ENCODE results near the gene CUEDC2.

The CUEDC2 gene

DNA sequence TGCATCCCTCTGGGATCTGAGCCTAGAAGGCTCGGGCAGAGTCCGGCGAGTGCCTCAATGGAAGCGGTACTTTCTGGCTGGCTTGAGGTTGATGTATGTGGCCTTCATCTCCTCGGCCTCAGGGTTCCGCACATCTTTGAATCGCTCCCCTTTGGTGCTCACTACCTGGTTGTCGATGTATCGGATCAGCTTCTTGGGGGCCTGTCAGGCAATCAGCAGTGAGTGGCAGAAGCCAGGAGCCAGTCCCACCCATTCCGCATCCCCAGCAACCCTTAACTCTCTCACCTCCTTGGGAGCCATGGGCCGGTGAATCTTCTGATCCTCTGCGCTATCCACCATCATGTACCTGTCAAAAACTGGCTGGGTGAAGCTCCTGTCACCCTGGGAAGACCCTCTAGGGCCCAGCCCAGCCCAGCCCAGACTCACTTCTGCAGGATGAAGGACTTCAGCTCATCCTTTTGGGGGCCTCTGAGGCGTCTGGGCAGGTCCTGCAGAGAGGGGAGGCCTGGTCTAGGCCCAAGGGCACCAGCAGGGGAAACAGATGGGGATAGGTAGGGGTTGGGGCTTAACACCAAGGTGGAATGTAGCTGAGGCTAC, 8.9 kb downstream of the CUEDC2 start:
- no peak for DNase-seq (ENCODE audit: low spot score)
- TF ChIP-seq, protein P1, sequence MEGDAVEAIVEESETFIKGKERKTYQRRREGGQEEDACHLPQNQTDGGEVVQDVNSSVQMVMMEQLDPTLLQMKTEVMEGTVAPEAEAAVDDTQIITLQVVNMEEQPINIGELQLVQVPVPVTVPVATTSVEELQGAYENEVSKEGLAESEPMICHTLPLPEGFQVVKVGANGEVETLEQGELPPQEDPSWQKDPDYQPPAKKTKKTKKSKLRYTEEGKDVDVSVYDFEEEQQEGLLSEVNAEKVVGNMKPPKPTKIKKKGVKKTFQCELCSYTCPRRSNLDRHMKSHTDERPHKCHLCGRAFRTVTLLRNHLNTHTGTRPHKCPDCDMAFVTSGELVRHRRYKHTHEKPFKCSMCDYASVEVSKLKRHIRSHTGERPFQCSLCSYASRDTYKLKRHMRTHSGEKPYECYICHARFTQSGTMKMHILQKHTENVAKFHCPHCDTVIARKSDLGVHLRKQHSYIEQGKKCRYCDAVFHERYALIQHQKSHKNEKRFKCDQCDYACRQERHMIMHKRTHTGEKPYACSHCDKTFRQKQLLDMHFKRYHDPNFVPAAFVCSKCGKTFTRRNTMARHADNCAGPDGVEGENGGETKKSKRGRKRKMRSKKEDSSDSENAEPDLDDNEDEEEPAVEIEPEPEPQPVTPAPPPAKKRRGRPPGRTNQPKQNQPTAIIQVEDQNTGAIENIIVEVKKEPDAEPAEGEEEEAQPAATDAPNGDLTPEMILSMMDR (IDR thresholded peaks at IDR 0.05; ENCODE audit: extremely low read depth, missing control alignments): no peak

DNA sequence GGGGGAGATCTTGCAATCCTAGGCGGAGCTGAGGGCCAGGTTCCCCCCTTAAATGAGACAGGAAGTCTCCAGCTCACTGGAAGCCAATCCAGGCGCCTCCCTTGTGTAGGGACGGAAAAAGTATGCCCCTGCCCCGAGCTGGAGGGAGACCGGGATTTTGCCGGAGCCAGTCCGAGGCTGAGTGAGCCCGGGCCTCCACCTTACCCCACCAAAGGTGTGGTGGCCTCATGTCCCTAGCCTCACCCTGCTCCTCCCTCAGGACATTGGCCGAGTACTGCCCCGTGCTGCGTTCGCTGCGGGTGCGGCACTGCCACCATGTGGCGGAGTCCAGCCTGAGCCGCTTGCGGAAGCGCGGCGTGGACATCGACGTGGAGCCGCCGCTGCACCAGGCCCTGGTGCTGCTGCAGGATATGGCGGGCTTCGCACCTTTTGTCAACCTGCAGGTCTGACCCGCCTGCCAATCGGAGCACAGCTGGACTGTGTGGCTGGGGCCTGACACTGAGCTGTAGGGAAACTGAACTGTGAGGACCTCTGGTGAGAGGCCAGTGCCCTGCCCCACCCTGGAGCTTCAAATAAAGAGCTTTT, 9.7 kb downstream of the CUEDC2 start:
- DNase-seq (ENCODE audit: low spot score): peak; percentile 84
- TF ChIP-seq, protein P1 (IDR thresholded peaks at IDR 0.05; ENCODE audit: extremely low read depth, missing control alignments): peak; percentile 97

DNA sequence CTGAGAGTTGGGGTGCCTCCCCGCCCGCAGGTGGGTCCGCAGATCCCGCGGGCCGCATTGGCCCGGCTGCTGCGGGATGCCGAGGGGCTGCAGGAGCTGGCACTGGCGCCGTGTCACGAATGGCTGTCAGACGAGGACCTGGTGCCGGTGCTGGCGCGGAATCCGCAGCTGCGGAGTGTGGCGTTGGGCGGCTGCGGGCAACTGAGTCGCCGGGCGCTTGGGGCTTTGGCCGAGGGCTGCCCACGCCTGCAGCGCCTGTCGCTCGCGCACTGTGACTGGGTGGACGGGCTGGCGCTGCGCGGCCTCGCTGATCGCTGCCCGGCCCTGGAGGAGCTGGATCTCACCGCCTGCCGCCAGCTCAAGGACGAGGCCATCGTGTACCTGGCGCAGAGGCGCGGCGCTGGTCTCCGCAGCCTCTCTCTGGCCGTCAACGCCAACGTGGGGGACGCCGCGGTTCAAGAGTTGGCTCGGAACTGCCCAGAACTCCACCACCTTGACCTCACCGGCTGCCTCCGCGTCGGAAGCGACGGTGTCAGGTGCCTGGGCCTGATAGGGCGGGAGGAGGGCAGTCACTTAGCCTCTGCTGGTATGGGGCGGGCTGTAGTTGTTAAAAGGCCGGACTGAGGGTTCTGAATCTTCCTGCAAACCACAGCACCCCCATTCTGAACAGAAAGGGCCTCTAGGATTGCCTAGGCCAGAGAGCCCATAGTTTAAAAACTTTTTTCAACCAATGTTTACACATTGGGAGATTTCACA, 10.4 kb downstream of the CUEDC2 start:
- TF ChIP-seq, protein P1 (IDR thresholded peaks at IDR 0.05; ENCODE audit: extremely low read depth, missing control alignments): no peak
- DNase-seq (ENCODE audit: low spot score): peak; percentile 54

DNA sequence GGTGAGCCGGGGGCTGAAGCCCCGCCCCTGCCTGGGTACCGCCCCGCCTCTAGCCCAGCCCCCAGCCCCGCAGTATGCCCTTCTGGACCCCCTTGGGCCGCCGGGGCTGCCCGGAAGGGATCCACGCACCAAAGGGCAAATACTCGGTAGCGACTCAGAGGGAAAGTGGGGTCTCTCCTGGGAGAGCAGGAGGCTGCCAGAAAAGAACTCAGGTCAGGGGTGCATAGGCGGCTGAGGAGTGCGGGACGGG, 10.9 kb downstream of the CUEDC2 start:
- TF ChIP-seq, protein P1 (IDR thresholded peaks at IDR 0.05; ENCODE audit: extremely low read depth, missing control alignments): no peak
- DNase-seq (ENCODE audit: low spot score): no peak

DNA sequence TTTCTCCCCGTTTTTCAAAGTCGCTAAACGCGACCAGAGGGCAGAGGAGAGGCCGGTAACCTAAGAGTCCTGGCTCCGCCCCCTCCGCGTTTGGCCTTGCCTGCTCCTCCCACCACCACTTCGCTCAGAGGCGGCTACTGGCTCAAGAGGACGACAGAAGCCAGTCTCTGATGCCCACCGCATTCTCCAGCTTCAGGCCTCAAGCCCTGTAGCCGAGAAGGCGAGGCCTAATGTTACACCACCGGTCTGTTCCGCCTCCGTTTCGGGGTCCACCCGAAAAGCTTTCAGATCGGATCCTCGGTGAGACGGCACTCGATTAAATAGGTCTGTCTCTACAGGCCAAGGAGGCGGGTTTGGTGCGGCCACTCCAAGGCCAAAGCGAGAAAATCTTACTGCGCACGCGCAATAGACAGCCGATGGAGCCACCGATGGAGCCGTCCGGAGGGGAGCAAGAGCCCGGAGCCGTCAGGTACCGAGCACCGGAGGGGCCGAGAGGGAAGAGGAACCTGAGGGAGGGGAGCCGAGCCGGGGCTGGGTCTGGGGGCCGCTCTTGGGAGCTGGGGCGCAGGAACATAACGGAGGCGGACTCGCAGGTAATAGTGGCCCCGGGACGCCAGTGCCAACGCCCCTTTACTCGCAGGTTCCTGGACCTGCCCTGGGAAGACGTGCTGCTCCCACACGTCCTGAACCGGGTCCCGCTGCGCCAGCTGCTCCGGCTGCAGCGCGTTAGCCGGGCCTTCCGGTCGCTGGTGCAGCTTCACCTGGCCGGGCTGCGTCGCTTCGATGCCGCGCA, 11.5 kb downstream of the CUEDC2 start, which contains the start of gene FBXL15:
Gene FBXL15, plus strand, starts transcription at position 123 of the 793 bp plus-strand sequence. Its CDS starts 294 bp downstream, at position 417.
- TF ChIP-seq, protein P1 (IDR thresholded peaks at IDR 0.05; ENCODE audit: extremely low read depth, missing control alignments): no peak
- DNase-seq (ENCODE audit: low spot score): peak; percentile 98

DNA sequence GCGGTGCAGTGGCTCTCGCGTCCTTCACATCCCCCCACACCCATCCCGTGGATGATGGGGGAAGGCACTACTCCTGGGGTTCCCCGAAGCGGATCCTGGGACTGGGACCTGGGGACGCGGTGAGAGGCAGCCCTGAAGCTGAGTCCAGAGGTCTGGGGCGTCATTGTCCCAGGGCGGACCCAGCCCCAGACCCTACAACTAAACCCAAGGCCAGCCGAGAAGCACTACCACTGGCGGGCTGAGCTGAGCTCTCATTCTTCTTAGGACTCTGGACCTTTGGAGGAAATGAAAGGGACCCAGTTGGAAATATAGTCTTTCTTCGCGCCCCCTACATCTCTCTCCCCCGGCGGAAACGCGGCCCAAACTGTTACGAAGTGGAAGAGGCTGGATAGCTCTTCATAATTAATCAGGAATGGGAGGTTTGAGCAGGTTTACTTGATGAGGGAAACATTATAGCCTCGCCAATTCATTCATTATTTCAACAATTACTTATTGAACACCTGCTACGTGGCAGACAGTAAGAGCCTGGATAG, 12.1 kb downstream of the CUEDC2 start:
- DNase-seq (ENCODE audit: low spot score): peak; percentile 19
- TF ChIP-seq, protein P1 (IDR thresholded peaks at IDR 0.05; ENCODE audit: extremely low read depth, missing control alignments): no peak

Measured in GM20000 (cell line).